SH-SY5Y (cell line): ENCODE data around the gene TBC1D4.

Experiments used
- GATA2 ChIP-seq: IDR thresholded peaks from 2 replicates; pipeline ENCODE4 v1.6.1; 2011; ENCODE audit warnings: mild to moderate bottlenecking, low read depth, low read length
- GATA3 ChIP-seq: IDR thresholded peaks from 2 replicates; pipeline ENCODE4 v1.6.1; 2011; ENCODE audit warnings: low read depth, mild to moderate bottlenecking, low read length, moderate library complexity

Gene TBC1D4

DNA sequence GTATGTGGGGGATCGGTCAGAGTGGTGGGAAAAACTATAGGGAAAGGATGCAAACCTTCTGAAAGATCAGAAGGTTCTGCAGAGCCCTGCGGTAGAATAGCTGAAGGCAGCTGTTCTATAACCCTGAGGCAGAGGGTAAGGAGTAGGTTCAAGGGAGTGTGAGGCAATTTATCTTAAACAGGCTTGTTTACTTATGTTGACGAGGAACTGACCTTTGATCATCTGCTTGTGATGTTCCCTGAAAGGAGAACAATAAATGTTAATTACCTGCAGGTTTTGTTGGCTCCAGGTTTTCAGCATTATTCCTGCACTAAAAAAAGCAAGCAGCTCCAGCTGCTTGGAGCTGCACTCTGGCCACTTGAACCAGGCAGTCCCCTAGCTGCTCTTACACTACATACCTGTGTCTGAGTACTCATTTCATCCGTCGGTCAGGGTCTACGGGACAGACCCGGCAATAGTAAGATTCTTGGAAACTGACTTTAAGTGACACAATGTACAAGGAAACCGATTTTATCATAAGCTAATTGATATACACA lies 202.1 kb downstream of the TBC1D4 start:
- TF ChIP-seq GATA3 (no peak), GATA2 (no peak)

DNA sequence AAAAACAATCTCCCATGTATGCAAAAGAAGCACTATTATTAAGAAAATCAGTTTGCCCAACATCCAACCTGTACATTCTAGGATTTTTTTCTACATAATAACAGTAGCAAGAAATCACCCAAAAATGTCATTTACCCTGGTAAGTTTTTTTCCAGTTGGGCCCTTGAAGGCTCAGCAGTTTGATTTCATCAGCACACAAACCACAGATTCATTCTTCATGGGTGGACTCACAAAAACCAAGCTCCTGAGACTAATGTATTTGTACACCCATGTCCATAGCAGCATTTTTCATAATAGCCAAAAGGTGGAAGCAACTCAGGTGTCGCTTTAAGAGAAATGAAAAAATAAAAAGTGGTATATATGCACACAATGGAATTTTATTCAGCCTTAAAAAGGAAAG lies 210.1 kb downstream of the TBC1D4 start:
- TF ChIP-seq GATA2 (no peak), GATA3 (no peak)

DNA sequence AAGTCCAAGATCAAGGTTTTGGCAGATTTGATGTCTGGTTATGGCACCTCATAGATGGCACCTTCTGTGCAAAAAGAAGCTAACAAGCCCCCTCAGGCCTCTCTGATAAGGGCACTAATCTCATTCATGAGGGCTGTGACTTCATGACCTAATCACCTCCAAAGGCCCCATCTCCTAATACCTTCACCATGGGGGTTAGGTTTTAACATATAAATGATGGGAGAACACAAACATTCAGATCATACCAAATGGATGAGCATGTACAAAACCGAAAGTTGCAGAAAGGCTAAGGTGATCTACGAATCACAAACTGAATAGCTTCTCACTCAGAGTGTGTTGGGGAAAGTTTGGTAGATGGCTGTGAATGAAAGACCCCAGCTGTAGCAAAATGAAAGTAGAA lies 217.4 kb downstream of the TBC1D4 start:
- TF ChIP-seq GATA3 (no peak), GATA2 (no peak)

DNA sequence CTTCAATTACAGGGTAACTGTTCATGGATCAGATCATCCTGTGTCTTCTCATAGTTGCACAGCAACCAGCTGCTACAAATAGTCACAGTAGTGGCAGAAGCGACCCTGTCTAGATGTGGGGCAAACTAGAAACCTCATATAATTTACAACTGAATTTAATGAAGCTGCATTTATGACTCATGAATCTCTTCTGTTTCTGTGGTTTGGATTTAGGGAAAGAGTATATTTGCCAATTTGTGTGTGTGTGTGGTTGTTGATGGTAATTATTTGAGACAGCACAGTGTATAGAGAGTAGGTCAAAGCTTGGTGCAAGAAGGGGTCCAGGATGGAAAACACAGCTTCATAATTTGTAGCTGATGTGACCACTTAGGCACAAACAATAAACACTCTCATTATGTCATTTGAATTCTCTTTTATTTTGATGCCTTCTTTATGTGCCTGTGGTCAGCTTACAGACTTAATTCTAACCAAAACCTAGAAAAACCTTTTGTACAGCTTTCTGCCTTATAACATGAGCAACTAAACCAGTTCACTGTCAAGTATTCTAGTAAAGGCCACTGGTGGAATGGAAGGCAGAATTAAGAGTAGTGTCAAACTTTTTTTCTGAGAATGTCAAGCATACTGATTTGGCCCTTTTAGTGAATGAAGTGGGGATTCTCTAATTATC lies 218.1 kb downstream of the TBC1D4 start:
- TF ChIP-seq GATA2 (no peak), GATA3 (no peak)

DNA sequence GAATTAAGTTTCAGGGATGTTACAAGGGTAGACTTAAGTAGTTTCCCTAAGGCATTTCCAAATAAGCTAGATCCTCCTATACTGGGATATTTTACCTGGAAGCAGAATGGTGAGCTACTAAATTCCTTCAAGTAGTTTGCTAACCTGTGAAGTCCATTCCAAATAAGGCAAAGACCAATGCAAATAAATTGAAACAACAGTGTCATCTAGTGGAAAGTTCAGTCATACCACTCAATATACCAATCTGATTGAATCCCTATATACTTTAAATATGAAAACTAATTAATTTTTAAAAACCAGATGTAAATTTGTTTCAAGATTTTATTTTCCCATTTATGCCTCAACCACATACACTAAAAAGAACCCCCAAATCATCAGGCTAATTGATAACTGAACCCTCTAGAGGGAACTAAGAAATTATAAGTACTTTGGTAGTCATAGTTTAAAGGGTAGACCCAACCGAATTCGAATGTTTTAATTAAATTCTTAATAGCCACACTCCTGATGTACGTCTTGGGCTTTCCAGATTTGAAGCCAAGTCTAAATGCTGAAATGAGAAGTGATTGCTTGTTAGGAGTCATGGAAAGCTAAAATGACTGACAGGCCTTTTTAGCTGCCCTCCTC lies 223.7 kb downstream of the TBC1D4 start:
- TF ChIP-seq GATA2 (no peak), GATA3 (no peak)

DNA sequence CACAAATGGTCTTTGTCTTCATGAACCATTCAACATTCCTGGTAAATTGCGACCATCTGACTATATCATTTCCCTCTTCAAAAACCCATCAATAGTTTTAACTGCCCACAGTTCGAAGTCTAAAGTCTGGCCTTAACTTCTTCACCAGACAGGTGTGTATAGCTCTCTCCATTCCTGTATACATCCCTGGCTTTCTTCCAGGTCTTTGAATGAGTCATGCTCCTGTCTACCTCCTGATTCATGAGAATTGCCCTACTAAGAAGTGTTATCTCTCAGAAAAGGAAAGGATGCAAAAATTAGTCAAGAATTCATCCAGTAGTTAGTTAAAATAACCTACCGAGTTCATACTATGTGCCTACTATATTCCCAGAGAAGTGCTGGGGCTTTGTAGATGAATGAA lies 225.0 kb downstream of the TBC1D4 start:
- TF ChIP-seq GATA3: no peak
- no peak for TF ChIP-seq GATA2

DNA sequence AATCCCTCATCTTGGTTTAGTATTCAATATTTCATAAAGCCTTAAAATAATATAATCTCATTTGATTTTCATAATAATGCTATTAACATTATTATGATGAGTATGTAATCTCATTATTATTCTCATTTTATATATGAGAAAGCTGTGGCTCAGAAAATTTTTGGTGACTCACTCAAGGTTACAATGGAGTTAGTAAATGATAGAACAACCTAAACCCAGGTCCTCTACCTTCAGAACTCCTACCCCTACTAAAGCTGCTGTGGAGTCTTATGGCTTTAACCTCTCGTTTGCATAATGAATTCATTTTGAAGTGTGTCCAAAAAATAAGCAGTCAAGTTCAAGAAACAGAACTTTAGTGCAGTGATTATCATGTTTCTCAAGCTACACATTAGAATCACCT lies 226.3 kb downstream of the TBC1D4 start:
- TF ChIP-seq GATA2 (no peak), GATA3 (no peak)

DNA sequence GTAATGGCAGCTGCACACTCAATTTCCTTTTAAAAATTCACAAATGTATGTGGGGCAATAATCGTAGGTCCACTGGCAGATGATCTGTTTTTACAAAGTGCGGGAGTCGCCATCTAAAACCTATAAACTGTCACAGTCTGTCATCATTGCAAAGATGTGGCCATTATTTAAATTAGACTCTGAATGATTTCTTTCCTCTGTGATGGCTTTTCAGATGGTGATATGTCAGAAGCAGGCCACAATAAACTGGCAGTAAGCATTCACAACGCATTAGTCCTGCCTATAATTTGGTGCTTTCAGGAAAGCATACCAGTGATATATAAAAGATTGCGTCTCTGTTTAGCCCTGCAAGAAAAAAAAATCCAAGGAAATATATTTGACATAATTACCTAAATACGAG lies 226.8 kb downstream of the TBC1D4 start:
- TF ChIP-seq GATA2: no peak
- TF ChIP-seq GATA3: no peak

DNA sequence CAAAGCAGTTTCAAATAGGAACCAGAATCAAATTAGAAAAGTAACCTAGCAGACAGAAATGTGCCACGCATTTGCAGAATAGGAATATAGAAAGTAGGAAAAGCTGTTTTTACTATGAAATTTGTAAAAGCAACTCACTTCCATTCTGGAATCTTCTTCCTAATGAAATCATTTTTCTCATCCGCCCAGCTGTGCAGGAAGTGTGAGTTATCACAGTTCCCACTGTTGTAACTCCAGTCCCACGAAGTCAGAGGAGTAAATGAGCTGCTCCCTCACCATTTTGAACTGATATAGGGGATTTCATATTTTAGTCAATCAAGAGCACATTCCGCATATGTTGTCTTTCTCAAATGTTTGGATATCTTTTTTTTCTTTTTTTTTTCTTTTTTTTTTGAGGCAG lies 230.8 kb downstream of the TBC1D4 start:
- TF ChIP-seq GATA3 (no peak), GATA2 (no peak)

DNA sequence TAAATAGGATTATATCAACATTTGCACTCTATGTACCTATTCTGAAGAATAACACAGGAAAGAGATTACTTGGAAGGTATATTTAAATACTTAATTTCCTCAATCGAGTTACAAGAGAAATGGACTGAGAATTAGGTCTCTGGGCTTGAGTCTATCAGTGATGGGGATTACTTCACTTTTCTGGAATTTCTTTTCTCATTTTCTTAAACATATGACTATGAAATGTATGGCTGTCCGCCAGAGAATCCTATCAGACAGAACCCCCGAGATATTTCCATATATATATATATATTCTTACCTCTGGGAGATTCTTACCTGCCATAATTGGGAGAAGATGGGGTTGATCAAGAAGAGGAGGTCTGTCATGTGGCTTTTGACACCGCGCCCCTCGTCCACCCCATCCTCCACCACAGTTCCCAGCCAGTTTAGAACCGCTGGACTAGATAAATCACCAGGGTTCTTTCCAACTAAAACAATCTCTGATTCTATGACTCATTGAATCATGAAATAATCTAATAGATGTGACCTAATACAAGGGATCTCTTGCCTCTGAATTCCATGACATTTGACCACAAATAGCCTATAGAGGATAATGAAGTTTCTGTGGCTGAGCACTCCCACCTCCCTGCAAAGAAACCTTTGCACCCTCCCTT lies 231.3 kb downstream of the TBC1D4 start:
- TF ChIP-seq GATA3: no peak
- TF ChIP-seq GATA2: no peak

DNA sequence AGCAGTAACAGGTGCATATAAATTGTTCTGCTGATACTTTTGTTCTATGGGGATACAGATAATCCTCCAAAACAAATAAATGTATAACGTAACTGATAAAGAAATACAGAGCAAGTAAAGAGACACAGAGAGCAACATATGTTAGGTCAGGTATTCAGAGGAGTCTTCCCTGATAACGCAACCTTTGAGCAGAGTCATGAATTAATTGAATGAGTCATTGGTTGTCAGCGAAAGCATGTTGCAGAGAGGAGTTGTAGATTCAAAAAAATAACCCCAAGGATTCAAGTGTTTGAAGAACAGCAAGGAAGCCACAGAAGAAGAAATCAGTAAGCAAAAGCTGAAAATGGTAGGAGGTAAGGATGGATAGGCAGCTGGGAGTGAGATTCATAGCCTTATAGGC lies 245.2 kb downstream of the TBC1D4 start:
- TF ChIP-seq GATA3 (no peak), GATA2 (no peak)
